Neural progenitor cell (in vitro differentiated cells): ENCODE data around the gene SBNO1. TPM values are rescaled to one million over a fixed set of nuclear protein-coding genes. Genes with fewer than 3 reads are reported as not detected.
"Not testable (repeated sequence)": the region's sequence is repeated elsewhere in the genome, so short reads cannot be mapped to it uniquely, and the experiment has no call there.

Experiments
- DNase-seq: peaks from one replicate; pipeline ENCODE4 v3.0.0-alpha.2; 2016; ENCODE audit warnings: low spot score
- H2AFZ ChIP-seq: fragments of 200-600 bp; sonication (generic); replicated peaks from 2 replicates; pipeline ENCODE4 v1.6.1; 2016; ENCODE audit warnings: antibody characterized with exemption
- H3F3A ChIP-seq: fragments of 200-600 bp; sonication (generic); 2 replicates; pipeline ENCODE4 v1.6.1; 2016; ENCODE audit warnings: antibody characterized with exemption, low read depth
- H3K27ac ChIP-seq: fragments of 200-600 bp; sonication (generic); 2 replicates; pipeline ENCODE4 v1.5.1; 2016; ENCODE audit warnings: mild to moderate bottlenecking
- H3K27me3 ChIP-seq: fragments of 200-600 bp; sonication (generic); 2 replicates; pipeline ENCODE4 v1.6.1; 2016; ENCODE audit warnings: mild to moderate bottlenecking, moderate library complexity
- H3K36me3 ChIP-seq: fragments of 200-600 bp; sonication (generic); 2 replicates; pipeline ENCODE4 v1.5.1; 2016
- H3K4me1 ChIP-seq: fragments of 200-600 bp; sonication (generic); 2 replicates; pipeline ENCODE4 v1.6.1; 2016; ENCODE audit warnings: mixed run types
- H3K4me2 ChIP-seq: fragments of 200-600 bp; sonication (generic); 2 replicates; pipeline ENCODE4 v1.6.1; 2016
- H3K4me3 ChIP-seq: fragments of 200-600 bp; sonication (generic); 2 replicates; pipeline ENCODE4 v1.5.1; 2016
- H3K79me2 ChIP-seq: fragments of 200-600 bp; sonication (generic); 2 replicates; pipeline ENCODE4 v1.6.1; 2016; ENCODE audit warnings: low read depth
- H3K9ac ChIP-seq: fragments of 200-600 bp; sonication (generic); 2 replicates; pipeline ENCODE4 v1.6.1; 2016
- H3K9me3 ChIP-seq: fragments of 200-600 bp; sonication (generic); 2 replicates; pipeline ENCODE4 v1.5.1; 2016; ENCODE audit warnings: low read depth
- H4K20me1 ChIP-seq: fragments of 200-600 bp; sonication (generic); 2 replicates; pipeline ENCODE4 v1.6.1; 2016; ENCODE audit warnings: low read depth
- H3K27ac Mint-ChIP-seq: 3 replicates; pipeline ENCODE4 v1.8.0; 2021; ENCODE audit warnings: mixed read lengths
- H3K27me3 Mint-ChIP-seq: 2 replicates; pipeline ENCODE4 v1.8.0; 2022; ENCODE audit warnings: low read depth, mild to moderate bottlenecking, inconsistent platforms, moderate library complexity, mixed read lengths; ENCODE audit not compliant: insufficient read depth
- H3K36me3 Mint-ChIP-seq: 3 replicates; pipeline ENCODE4 v1.8.0; 2021; ENCODE audit warnings: mixed read lengths
- H3K4me1 Mint-ChIP-seq: 3 replicates; pipeline ENCODE4 v1.8.0; 2021; ENCODE audit warnings: mixed read lengths
- H3K4me3 Mint-ChIP-seq: 3 replicates; pipeline ENCODE4 v1.8.0; 2021; ENCODE audit warnings: mild to moderate bottlenecking, moderate library complexity, mixed read lengths
- H3K9me3 Mint-ChIP-seq: 3 replicates; pipeline ENCODE4 v1.8.0; 2020; ENCODE audit warnings: mixed read lengths
- EZH2 ChIP-seq: fragments of 200-600 bp; sonication (generic); IDR thresholded peaks from 2 replicates; pipeline ENCODE4 v1.6.1; 2017; ENCODE audit warnings: antibody characterized with exemption, mild to moderate bottlenecking, moderate library complexity
- EZH2phosphoT487 ChIP-seq: fragments of 200-600 bp; sonication (generic); IDR thresholded peaks from 2 replicates; pipeline ENCODE4 v1.6.1; 2017; ENCODE audit warnings: antibody characterized with exemption
- total RNA-seq: library from RNA; depleted of rRNA; stranded (reverse); fragments of >200 nt; gene quantifications from 2 replicates; pipeline ENCODE4 v1.2.3, GENCODE V29; 2015; ENCODE audit warnings: low replicate concordance
- TF ChIP-seq, protein P1 (sequence below): fragments of 200-600 bp; sonication (generic); IDR thresholded peaks from 2 replicates; pipeline ENCODE4 v1.5.1; 2017; ENCODE audit warnings: antibody characterized with exemption, mild to moderate bottlenecking

Gene SBNO1
- total RNA-seq, 1 donor from 2014 or later = 81.6 TPM

DNA sequence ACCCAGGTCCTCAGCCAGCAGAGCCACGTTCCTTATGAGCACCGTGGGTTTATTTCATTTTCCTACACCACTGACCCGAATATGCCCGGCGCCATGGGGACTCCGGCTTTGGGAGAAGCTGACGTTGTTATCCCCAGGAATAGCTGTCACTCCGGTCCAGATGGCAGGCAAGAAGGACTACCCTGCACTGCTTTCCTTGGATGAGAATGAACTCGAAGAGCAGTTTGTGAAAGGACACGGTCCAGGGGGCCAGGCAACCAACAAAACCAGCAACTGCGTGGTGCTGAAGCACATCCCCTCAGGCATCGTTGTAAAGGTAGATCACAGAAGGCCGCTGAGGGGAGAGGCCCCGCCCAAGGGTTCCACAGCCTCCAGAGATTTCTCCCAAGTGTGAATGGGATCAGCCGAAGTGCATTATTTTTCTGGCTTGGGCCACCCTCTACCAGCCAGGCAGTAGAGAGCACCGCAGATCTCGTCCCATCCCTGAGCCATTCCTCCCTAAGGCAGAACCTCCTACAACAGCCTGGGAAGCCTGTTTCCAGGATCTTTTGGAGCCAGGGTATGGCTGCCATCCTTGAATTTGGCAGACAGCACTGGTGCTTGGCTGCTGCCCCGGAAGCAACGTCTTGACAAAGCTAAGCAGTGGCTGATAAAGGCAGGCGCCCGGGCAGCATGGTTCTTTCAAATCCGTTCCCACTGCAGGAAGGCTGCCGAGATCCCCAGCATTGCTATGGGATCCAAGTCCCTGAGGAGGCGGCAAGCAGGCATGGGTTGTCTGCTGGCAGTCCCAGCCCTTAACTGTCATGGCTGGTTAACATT, 110.8 kb downstream of the SBNO1 start:
- Histone ChIP-seq H2AFZ (no peak overlapping the region), H3K4me1 (no peaks in the 10 kb centered on the region), H4K20me1 (no peaks in the 10 kb centered on the region), H3K9me3 (no peaks in the 10 kb centered on the region), H3F3A (peaks cover 15% of the 10 kb centered on the region), H3K27me3 (no peaks in the 10 kb centered on the region), H3K27ac (peak overlapping the region; percentile 17), H3K9ac (no peak overlapping the region), H3K4me2 (no peak overlapping the region), H3K4me3 (no peak overlapping the region), H3K79me2 (peaks cover 50% of the 10 kb centered on the region), H3K36me3 (peaks cover 13% of the 10 kb centered on the region)
- Mint-ChIP-seq H3K27ac (no peak overlapping the region), H3K4me3 (no peak overlapping the region), H3K4me1 (no peaks in the 10 kb centered on the region), H3K9me3 (peaks cover 7% of the 10 kb centered on the region), H3K27me3 (peaks cover 3% of the 10 kb centered on the region), H3K36me3 (peaks cover 25% of the 10 kb centered on the region)
- TF ChIP-seq EZH2 = no peak
- DNase-seq = no peak

DNA sequence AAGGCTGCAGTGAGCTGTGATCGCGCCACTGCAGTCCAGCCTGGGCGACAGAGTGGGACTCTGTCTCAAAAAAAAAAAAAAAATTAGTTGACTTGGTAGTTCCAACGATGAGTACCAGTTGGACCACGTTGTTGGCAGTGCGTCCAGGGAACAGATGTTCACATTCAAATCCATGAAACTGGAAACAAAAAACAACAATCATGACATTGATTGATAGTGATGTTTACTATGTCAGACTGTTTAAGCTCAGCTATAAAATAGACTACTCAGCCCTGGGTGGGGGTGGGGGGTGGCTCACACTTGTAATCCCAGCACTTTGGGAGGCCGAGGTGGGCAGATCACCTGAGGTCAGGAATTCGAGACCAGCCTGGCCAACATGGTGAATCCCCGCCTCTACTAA, 112.3 kb downstream of the SBNO1 start:
- H3K36me3 Mint-ChIP-seq = peaks cover 37% of the 10 kb centered on the region
- H3K27me3 Mint-ChIP-seq, H3K9ac ChIP-seq, H3F3A ChIP-seq, H3K4me3 ChIP-seq, H3K4me2 ChIP-seq, H3K4me1 ChIP-seq, H3K4me3 Mint-ChIP-seq, H3K4me1 Mint-ChIP-seq, H3K9me3 ChIP-seq, H4K20me1 ChIP-seq, H3K27ac Mint-ChIP-seq, H3K27me3 ChIP-seq, H2AFZ ChIP-seq, DNase-seq, H3K27ac ChIP-seq: not testable (repeated sequence)
- peaks cover 17% of the 10 kb centered on the region for H3K9me3 Mint-ChIP-seq
- Histone ChIP-seq H3K36me3 (peaks cover 13% of the 10 kb centered on the region), H3K79me2 (peaks cover 60% of the 10 kb centered on the region)

DNA sequence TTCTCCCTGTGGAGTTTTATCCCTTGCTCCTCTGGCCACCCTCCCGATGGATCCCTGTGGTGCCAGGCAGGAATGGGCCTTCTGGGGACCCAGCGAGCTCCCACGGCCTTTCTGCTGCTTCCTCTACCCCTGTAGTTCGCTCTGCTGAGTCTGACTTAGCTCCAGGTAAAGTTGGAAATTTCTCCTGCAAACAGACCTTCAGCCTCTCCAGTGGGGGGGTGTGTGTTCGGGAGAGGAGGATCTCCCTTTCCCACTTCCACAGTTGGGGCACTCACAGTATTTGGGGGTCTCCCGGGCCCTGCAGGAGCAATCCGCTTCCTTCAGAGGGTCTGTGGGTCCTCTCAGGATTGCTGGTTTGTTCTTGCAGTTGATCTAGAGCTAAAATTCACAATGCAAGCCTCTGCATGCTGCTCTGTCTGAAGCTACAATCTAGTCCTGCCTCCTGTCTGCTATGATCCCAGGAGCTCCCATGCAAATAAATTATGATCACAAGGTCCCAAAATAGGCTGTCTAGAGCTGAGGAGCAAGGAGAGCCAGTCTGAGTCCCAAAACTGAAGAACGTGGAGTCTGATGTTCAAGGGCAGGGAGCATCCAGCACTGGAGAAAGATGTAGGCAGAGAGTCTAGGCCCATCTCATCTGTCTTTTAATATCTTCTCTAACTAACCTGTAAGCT, 113.1 kb downstream of the SBNO1 start:
- Mint-ChIP-seq H3K36me3 (peaks cover 41% of the 10 kb centered on the region), H3K9me3 (peaks cover 23% of the 10 kb centered on the region), H3K27me3 (no peaks in the 10 kb centered on the region), H3K4me3 (no peak overlapping the region), H3K27ac (peak overlapping the region; percentile 63), H3K4me1 (no peaks in the 10 kb centered on the region)
- Histone ChIP-seq H3K9ac (no peak overlapping the region), H3K27ac (no peak overlapping the region), H3K4me1 (no peaks in the 10 kb centered on the region), H4K20me1 (no peaks in the 10 kb centered on the region), H3K27me3 (no peaks in the 10 kb centered on the region), H3K36me3 (peaks cover 7% of the 10 kb centered on the region), H3F3A (peaks cover 8% of the 10 kb centered on the region), H3K79me2 (peaks cover 68% of the 10 kb centered on the region), H2AFZ (no peak overlapping the region), H3K9me3 (no peaks in the 10 kb centered on the region), H3K4me3 (no peak overlapping the region), H3K4me2 (no peak overlapping the region)
- TF ChIP-seq EZH2phosphoT487 (no peak), EZH2 (no peak)
- TF ChIP-seq, protein P1, sequence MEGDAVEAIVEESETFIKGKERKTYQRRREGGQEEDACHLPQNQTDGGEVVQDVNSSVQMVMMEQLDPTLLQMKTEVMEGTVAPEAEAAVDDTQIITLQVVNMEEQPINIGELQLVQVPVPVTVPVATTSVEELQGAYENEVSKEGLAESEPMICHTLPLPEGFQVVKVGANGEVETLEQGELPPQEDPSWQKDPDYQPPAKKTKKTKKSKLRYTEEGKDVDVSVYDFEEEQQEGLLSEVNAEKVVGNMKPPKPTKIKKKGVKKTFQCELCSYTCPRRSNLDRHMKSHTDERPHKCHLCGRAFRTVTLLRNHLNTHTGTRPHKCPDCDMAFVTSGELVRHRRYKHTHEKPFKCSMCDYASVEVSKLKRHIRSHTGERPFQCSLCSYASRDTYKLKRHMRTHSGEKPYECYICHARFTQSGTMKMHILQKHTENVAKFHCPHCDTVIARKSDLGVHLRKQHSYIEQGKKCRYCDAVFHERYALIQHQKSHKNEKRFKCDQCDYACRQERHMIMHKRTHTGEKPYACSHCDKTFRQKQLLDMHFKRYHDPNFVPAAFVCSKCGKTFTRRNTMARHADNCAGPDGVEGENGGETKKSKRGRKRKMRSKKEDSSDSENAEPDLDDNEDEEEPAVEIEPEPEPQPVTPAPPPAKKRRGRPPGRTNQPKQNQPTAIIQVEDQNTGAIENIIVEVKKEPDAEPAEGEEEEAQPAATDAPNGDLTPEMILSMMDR = no peak
- no peak for DNase-seq

DNA sequence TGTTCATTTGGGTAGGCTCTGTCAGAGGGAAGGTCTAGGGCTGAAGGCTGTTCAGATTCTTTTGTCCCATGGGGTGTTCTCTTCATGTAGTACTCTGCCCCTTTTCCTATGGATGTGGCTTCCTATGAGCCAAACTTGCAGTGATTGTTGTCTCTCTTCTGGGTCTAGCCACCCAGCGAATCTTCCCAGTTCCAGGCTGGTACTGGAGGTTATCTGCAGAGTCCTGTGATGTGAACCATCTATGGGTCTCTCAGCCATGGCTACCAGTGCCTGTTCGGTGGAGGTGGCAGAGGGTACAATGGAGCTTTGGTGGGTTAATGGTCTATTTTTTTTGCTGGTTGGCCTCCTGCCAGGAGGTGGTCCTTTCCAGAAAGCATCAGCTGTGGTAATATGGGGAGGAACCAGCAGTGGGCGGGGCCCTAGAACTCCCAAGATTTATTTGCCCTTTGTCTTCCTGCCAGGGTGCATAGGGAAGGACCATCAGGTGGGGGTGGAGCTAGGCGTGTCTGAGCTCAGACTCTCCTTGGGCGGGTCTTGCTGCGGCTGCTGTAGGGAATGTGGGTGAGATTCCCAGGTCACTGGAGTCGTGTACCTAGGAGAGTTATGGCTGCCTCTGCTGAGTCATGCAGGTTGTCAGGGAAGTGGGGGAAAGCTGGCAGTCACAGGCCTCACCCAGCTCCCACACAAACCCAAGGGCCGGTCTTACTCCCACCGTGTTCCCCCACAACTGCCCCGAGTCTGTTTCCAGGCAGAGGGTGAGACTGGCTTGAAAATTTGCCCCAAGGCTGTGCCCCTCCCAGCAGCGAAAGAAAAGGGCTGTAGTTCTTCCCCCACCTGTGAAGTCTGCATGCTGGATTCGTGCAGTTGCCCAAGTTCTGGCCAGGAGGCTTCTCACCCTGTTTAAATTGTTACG, 113.9 kb downstream of the SBNO1 start:
- Histone ChIP-seq H3K36me3 (peaks cover 7% of the 10 kb centered on the region), H2AFZ (no peak overlapping the region), H4K20me1 (no peaks in the 10 kb centered on the region), H3K4me1 (no peaks in the 10 kb centered on the region), H3K27ac (no peak overlapping the region), H3K9me3 (no peaks in the 10 kb centered on the region), H3K79me2 (peaks cover 75% of the 10 kb centered on the region), H3F3A (peaks cover 8% of the 10 kb centered on the region), H3K27me3 (no peaks in the 10 kb centered on the region), H3K4me2 (no peak overlapping the region), H3K9ac (no peak overlapping the region), H3K4me3 (no peak overlapping the region)
- Mint-ChIP-seq H3K27me3 (no peaks in the 10 kb centered on the region), H3K27ac (no peak overlapping the region), H3K36me3 (peaks cover 41% of the 10 kb centered on the region), H3K4me3 (no peak overlapping the region), H3K9me3 (peaks cover 25% of the 10 kb centered on the region), H3K4me1 (no peaks in the 10 kb centered on the region)
- TF ChIP-seq, protein P1 = no peak
- no peak for TF ChIP-seq EZH2phosphoT487
- no peak for TF ChIP-seq EZH2
- no peak for DNase-seq

DNA sequence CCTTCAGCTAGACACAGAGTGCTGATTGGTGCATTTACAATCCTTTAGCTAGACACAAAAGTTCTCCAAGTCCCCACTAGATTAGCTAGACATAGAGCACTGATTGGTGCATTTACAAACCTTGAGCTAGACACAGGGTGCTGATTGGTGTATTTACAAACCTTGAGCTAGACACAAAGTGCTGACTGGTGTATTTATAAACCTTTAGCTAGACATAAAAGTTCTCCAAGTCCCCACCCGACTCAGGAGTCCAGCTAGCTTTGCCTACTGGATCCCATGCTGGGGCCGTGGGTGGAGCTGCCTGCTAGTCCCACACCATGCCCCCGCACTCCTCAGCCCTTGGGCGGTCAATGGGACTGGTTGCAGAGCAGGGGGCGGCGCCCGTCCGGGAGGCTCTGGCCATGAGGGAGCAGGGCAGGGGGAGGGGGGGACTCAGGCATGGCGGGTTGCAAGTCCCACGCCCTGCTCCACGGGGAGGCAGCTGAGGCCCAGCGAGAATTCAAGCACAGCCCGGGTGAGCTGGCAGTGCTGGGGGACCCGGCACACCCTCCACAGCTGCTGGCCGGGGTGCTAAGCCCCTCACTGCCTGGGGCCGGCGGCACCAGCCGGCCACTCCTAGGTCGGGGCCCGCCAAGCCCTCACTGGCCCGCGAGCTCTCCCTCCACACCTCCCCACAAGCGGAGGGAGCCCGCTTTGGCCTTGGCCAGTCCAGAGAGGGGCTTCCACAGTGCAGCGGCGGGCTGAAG, 115.5 kb downstream of the SBNO1 start:
- H3K4me1 Mint-ChIP-seq, H3K27ac Mint-ChIP-seq, H3K4me1 ChIP-seq, H3K36me3 ChIP-seq, H3K4me3 ChIP-seq, H2AFZ ChIP-seq, H3K9me3 ChIP-seq, H3K9ac ChIP-seq, H3F3A ChIP-seq, H3K4me3 Mint-ChIP-seq, H4K20me1 ChIP-seq, H3K27me3 Mint-ChIP-seq, H3K27me3 ChIP-seq, H3K27ac ChIP-seq, DNase-seq, H3K4me2 ChIP-seq: not testable (repeated sequence)
- Mint-ChIP-seq H3K36me3 (peaks cover 47% of the 10 kb centered on the region), H3K9me3 (peaks cover 32% of the 10 kb centered on the region)
- H3K79me2 ChIP-seq = peaks cover 85% of the 10 kb centered on the region
